ENCODE results near the gene MYOF. TPM values are rescaled to one million over a fixed set of nuclear protein-coding genes. Genes with fewer than 3 reads are reported as not detected.

Gene MYOF
- total RNA-seq, 1 donor from 2014 or later, result 141 TPM

DNA sequence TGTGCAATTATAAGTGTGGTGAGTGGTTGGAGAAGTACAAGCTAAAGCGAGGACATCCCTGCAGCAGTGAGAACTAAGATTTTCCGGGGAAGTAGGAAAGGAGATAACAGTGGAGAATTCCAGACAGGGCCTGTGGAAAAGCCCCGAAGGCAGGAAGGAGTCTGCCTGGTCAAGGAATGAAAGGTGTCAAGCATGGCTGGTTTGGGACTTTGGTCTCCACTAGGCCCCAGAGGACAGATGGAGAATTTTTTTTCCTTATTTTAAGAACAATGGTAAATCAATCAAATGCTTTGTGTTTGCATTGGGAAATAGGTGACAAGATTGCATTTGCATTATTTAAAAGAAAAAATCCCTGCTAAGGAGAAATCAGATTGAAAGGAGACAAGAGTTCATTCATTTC lies 11.0 kb upstream of the MYOF start:
- DNase-seq (ENCODE audit: low read depth), result no peak
- H3K36me3 ChIP-seq (ENCODE audit: control insufficient read depth, insufficient read depth, low read length), result no peaks in the 10 kb centered on the region
- TF ChIP-seq, protein P1, sequence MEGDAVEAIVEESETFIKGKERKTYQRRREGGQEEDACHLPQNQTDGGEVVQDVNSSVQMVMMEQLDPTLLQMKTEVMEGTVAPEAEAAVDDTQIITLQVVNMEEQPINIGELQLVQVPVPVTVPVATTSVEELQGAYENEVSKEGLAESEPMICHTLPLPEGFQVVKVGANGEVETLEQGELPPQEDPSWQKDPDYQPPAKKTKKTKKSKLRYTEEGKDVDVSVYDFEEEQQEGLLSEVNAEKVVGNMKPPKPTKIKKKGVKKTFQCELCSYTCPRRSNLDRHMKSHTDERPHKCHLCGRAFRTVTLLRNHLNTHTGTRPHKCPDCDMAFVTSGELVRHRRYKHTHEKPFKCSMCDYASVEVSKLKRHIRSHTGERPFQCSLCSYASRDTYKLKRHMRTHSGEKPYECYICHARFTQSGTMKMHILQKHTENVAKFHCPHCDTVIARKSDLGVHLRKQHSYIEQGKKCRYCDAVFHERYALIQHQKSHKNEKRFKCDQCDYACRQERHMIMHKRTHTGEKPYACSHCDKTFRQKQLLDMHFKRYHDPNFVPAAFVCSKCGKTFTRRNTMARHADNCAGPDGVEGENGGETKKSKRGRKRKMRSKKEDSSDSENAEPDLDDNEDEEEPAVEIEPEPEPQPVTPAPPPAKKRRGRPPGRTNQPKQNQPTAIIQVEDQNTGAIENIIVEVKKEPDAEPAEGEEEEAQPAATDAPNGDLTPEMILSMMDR (IDR thresholded peaks at IDR 0.05; ENCODE audit: insufficient read depth, low read length, poor library complexity, severe bottlenecking), result no peak
- H3K27me3 ChIP-seq (ENCODE audit: control insufficient read depth, insufficient read depth, low read length), result no peaks in the 10 kb centered on the region
- no peak overlapping the region for H3K4me3 ChIP-seq (ENCODE audit: low read depth, low read length)

DNA sequence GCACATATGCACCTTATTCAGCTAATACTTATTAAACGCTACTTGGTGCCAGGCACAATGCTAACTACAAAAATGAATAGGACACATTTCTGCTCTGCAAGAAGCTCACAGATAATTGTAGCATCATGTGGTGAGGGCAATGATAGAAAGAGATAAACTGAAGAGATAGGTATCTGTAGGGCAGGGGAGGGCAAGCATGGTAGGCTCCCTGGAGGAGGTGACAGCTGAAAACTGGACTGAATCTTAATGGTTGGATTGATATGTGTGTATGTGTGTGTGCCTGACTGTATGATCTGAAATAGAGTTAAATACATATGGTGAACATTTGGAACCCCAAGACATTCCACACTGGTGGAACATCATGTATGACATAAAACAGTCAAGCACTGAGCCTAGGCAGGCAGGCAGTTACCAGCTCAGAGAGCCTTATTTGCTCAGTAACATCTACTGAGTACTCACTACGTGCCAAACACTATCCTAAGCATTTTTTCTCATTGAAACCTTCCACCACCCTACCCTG lies 9.5 kb upstream of the MYOF start:
- Histone ChIP-seq H3K27me3 (ENCODE audit: control insufficient read depth, insufficient read depth, low read length) (no peaks in the 10 kb centered on the region), H3K36me3 (ENCODE audit: control insufficient read depth, insufficient read depth, low read length) (no peaks in the 10 kb centered on the region), H3K4me3 (ENCODE audit: low read depth, low read length) (no peak overlapping the region)
- TF ChIP-seq, protein P1 (IDR thresholded peaks at IDR 0.05; ENCODE audit: insufficient read depth, low read length, poor library complexity, severe bottlenecking), result no peak
- DNase-seq (ENCODE audit: low read depth), result no peak

DNA sequence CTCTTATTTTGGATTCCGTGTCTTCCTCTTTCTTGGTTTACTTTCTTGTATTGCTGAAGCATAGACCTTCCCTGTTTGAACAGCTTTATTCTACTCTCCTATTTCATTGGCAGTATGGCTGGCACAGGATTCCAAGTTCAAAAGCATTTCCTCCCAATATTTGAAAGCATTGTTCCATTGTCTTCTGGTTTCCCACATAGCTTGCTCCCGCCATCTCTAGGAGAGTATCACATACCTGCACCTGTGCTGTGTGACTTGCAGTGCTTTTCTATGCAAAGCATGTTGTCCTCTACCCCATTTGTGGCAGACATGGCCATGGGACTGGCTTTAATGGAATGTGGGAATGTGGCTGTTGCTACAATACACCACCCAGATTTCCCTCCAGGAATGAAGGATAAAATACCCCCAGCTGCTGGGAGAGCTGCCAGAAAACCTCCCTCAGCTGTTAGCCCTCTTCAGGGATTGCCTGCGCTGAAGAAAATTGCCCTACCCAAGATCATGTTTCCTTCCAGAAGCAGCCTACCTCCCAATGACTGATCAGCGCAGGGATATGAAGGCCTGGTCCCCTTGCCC lies 6.9 kb upstream of the MYOF start:
- Histone ChIP-seq H3K4me3 (ENCODE audit: low read depth, low read length) (no peak overlapping the region), H3K27me3 (ENCODE audit: control insufficient read depth, insufficient read depth, low read length) (no peaks in the 10 kb centered on the region), H3K36me3 (ENCODE audit: control insufficient read depth, insufficient read depth, low read length) (no peaks in the 10 kb centered on the region)
- TF ChIP-seq, protein P1 (IDR thresholded peaks at IDR 0.05; ENCODE audit: insufficient read depth, low read length, poor library complexity, severe bottlenecking), result no peak
- DNase-seq (ENCODE audit: low read depth), result no peak

DNA sequence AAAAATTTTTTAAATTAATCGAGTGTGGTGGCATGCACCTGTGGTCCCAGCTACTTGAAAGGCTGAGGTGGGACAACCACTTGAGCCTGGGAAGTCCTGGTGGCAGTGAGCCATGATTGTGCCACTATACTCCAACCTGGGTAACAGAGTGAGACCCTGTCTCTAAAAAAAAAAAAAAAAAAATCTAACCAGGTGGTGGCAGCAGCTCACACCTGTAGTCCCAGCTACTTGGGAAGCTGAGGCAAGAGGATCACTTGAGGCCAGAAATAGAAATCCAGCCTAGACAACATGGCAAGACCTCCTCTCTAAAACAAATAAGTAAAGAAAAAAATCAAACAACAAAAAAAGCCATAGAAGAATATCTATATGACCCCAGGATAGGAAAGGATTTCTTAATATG lies 3.6 kb upstream of the MYOF start:
- no peaks in the 10 kb centered on the region for H3K27me3 ChIP-seq (ENCODE audit: control insufficient read depth, insufficient read depth, low read length)
- no peak for DNase-seq (ENCODE audit: low read depth)
- TF ChIP-seq, protein P1 (IDR thresholded peaks at IDR 0.05; ENCODE audit: insufficient read depth, low read length, poor library complexity, severe bottlenecking), result no peak
- no peaks in the 10 kb centered on the region for H3K36me3 ChIP-seq (ENCODE audit: control insufficient read depth, insufficient read depth, low read length)
- H3K4me3 ChIP-seq (ENCODE audit: low read depth, low read length), result no peak overlapping the region

DNA sequence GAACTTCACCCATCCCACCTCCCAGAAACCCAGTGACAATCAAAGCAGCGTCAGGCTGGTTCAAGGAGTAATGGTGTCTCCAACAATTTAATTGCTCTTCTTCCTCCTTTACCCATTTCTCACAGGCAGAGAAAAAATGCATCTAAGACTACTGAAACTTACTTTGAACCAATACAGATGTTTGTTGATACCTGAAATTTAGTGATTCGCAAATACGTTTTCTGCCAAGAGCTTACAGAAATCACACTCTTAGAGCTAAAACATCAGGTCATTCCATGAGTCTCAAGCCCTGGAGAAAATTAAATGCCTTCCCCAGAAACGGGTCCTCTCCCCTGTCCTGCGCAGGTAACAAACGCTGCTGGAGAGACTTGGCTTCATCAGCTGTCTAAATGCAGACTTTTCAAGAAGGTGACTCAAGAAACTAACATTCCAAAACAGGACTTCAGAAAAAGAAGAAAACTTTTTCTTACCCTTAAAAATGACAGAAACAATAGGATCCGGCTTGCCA lies 443 bp downstream of the MYOF start:
- DNase-seq (ENCODE audit: low read depth), result no peak
- peak overlapping the region; percentile 76 for H3K4me3 ChIP-seq (ENCODE audit: low read depth, low read length)
- TF ChIP-seq, protein P1 (IDR thresholded peaks at IDR 0.05; ENCODE audit: insufficient read depth, low read length, poor library complexity, severe bottlenecking), result no peak

DNA sequence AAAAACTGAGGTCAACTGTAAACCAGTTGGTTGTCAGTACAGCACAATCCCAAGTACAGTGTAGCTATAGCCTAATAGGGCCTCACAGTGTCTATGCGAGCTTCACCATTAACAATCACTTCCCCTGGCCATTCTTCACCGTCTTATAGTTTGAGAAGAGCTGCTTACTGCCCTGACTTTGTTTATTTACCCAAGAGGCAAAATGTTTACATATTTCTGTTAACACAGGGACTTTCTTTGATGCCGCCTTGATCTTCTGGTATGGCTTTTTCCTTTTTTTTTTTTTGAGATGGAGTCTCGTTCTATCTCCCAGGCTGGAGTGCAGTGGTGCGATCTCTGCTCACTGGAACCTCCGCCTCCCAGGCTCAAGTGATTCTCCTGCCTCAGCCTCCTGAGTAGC lies 3.3 kb downstream of the MYOF start:
- DNase-seq (ENCODE audit: low read depth), result no peak
- TF ChIP-seq, protein P1 (IDR thresholded peaks at IDR 0.05; ENCODE audit: insufficient read depth, low read length, poor library complexity, severe bottlenecking), result no peak
- Histone ChIP-seq H3K36me3 (ENCODE audit: control insufficient read depth, insufficient read depth, low read length) (no peaks in the 10 kb centered on the region), H3K4me3 (ENCODE audit: low read depth, low read length) (no peak overlapping the region), H3K27me3 (ENCODE audit: control insufficient read depth, insufficient read depth, low read length) (no peaks in the 10 kb centered on the region)

More for the DNA sequence above, 443 bp downstream of the MYOF start:
- H3K36me3 ChIP-seq (ENCODE audit: control insufficient read depth, insufficient read depth, low read length), result no peaks in the 10 kb centered on the region
- H3K27me3 ChIP-seq (ENCODE audit: control insufficient read depth, insufficient read depth, low read length), result no peaks in the 10 kb centered on the region

Data from kidney epithelial cell (primary cell).